GM13976 (cell line): ENCODE data around the gene NBAS.
"Not testable (repeated sequence)": the region's sequence is repeated elsewhere in the genome, so short reads cannot be mapped to it uniquely, and the experiment has no call there.

ENCODE experiments used
- DNase-seq: peaks from one replicate; pipeline ENCODE4 v3.0.0; 2012; ENCODE audit warnings: low spot score
- CTCF ChIP-seq: IDR thresholded peaks from 2 replicates; pipeline ENCODE4 v1.5.1; 2012; ENCODE audit warnings: borderline replicate concordance, mild to moderate bottlenecking; ENCODE audit not compliant: insufficient read depth; ENCODE audit errors: extremely low read depth, missing control alignments, control extremely low read depth
- in situ Hi-C: fragments of 300-500 bp; cut with MboI; formaldehyde crosslinking; loops from one replicate; pipeline ENCODE4 v1.12.0; 2022; ENCODE audit warnings: low sequenced_read_pairs, mixed read lengths, inconsistent platforms; ENCODE audit not compliant: unreplicated experiment

Gene NBAS

GRCh38 chr2:15450808-15451207, 110.3 kb downstream of the NBAS start:
- in situ Hi-C loops: no loop called here
- no peak for TF ChIP-seq CTCF
- no peak for DNase-seq

- no peak for DNase-seq
- no peak for TF ChIP-seq CTCF
- in situ Hi-C loops: no loop called here
These were observed 111.4 kb downstream of the NBAS start for GRCh38 chr2:15449556-15450236.

- in situ Hi-C loops: no loop called here
- DNase-seq: no peak
- no peak for TF ChIP-seq CTCF
These were observed 112.8 kb downstream of the NBAS start for GRCh38 chr2:15448250-15448839.

GRCh38 chr2:15447381-15447780, 113.8 kb downstream of the NBAS start:
- TF ChIP-seq CTCF: no peak
- DNase-seq: no peak
- in situ Hi-C loops: no loop called here

GRCh38 chr2:15446961-15447360, 114.2 kb downstream of the NBAS start:
- no peak for DNase-seq
- TF ChIP-seq CTCF: no peak
- in situ Hi-C loops: no loop called here

- in situ Hi-C loops: no loop called here
- no peak for DNase-seq
- TF ChIP-seq CTCF: no peak
These were observed 115.1 kb downstream of the NBAS start for GRCh38 chr2:15445891-15446562.

GRCh38 chr2:15439768-15440524, 121.2 kb downstream of the NBAS start:
- in situ Hi-C loops: not testable (repeated sequence)

GRCh38 chr2:15439366-15439765, 121.8 kb downstream of the NBAS start:
- DNase-seq, in situ Hi-C loops: not testable (repeated sequence)

More at GRCh38 chr2:15439768-15440524, 121.2 kb downstream of the NBAS start:
- DNase-seq: not testable (repeated sequence)
